Iris pigment epithelial cell (primary cell): ENCODE measurements around the gene CAMTA1.

ENCODE experiments used
- DNase-seq: peaks from one replicate; pipeline ENCODE4 v3.0.0-alpha.2; 2011; ENCODE audit warnings: low read depth

CAMTA1 gene

DNA sequence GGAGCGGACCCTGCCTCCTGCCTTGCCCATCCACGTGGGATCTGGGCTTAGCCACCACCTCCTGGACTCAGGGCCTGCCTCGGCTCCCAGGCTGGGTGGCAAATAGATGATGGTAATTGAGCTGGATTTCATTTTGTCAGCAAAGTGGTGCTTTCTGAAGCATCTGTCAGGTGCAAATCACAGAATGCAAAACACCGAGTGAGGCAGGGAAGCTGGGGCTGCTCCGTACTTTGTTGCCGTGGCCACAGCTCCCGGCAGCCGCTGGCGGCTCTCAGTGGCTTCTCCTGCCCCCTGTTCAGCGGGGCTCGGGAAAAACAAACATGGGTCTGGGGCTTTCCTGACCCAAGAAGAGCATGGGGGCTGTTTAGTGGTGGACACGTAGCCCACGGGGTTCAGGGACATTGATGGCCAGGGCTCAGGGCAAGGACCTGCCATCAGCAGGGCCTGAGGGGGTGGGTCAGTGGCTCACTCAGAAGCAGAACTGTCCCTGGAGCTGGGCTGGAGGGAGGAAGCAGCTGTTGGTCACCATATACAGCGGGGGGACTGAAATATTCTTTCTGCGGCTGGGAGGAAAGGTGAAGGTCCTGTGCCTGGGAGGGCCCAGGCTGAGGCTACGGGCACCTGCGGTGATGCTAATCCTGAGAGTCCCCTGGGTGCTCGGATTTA lies 855.8 kb downstream of the CAMTA1 start:
- DNase-seq = no peak

DNA sequence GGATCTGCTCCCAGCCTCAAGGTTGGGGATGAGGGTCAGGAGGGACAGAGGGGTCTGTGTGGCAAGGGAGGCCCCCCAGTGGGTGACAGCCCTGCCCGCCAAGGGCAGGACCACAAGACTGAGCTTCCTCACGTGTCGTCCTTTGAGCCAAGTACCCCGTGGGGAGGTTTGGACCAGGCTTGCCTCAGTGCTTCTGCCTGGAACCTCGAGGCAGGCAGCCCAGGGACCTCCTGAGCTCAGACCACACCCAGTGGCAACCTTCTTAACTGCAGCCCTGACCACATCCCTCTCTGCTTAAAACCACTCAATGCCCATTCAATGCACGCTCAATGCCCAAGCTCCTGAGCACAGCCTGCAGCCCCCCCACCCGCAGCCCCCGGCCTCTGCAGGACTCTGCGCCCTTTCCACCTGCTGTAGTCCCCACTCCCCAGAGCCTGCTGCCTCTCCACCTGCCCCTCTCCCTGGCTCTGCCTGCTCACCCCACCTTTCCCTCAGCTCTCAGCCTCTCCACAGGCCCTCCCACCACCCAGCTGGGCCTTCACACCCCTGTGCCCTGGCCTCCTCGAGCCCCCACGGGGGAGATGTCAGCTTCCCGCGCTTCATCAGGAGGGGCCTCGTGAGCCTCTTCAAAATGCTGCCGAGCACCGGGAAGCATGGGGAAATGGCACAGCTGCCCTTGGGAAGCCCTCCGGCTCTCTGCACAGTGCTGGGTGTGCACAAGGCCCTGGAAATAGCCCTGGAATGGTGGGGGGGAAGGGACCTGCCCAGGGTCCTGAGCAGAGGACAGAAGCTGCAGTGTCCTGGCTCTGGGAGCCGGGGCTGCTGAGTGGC lies 856.5 kb downstream of the CAMTA1 start:
- DNase-seq = no peak

DNA sequence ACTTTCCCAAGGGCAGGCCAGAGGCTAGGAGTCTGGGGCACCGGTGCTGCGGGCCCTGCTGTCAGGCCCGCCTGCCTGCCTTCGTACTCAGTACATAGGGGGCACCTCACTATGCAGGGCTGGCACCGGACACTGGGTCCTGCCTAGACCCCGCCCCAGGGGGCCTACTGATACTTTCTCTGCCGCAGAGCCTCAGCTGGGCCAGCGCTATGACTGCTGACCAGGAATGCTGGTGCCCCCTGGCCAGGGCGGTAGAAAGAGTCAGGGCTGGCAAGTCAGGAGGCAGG lies 857.1 kb downstream of the CAMTA1 start:
- no peak for DNase-seq

DNA sequence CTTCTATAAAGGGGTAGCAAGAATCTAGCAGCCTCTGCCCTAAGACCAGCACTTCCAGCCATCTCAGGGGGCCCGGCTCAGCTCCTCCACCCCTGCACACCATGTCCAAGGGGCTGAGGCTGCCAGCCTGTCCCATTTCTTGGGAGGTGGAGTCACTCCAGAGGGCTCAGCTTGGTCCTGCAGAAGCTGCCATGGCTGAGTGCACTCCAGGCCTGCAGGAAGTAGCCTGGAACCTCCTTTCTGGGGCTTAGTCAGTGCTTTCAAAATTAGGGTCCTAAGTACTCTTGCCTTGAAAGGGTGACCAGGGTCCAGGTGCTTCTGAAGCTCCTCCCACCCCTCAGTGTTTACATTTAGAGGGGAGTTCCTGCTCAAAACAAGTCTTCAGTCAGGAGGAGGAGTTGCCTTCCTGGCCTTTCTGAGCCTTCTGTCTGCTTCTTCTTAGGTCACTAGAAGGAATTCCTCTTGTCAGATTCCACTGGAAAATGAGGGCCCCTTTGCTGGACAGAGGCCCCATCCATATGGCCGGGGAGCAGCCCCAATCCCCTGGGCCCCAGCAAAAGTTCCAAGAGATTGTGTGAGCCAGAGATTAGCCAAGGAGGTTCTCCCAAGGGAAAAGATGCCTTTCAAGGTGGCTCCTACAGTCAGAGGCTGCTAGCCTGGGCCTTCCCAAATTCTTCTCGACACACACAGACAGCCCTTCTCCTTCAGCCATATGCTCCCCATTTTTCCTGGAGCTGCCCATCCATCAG lies 857.7 kb downstream of the CAMTA1 start:
- no peak for DNase-seq

DNA sequence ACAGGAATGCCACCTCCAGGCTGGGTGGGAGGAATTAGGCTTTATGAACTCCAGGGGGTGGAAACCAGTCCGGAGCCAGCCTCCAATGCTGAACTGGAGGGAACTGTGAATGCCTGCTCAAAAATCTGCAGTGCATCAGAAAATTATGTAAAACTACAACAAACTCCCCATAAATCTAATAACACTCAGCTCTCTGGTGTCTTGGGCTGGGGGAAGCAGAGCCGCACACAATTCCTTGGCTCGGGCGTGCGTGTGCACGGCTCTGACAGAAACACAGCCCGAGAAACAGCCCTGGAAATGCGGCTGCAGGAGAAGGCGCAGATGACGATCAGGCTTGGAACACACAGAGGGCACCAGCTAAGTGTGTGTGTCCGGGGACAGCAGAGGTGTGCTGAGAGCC lies 858.3 kb downstream of the CAMTA1 start:
- DNase-seq = no peak

DNA sequence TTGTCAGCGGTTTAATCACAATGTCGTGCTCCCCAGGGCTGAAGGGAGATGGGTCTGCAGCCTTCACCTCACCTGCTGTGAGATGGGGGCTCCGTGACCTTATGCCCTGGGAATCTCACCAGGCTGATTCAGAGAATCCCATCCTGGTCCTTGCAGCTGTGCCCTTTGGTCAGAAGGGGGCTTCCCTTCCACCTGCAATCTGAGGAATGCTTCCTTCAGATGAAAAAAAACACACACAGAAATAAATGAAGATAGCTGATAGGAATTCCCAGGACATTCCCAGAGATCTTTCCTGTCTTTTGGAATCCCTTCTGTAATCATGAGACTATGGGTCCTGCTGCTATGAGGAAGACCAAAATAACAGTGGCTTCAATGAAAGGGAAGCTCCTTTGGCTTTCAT lies 858.8 kb downstream of the CAMTA1 start:
- no peak for DNase-seq

DNA sequence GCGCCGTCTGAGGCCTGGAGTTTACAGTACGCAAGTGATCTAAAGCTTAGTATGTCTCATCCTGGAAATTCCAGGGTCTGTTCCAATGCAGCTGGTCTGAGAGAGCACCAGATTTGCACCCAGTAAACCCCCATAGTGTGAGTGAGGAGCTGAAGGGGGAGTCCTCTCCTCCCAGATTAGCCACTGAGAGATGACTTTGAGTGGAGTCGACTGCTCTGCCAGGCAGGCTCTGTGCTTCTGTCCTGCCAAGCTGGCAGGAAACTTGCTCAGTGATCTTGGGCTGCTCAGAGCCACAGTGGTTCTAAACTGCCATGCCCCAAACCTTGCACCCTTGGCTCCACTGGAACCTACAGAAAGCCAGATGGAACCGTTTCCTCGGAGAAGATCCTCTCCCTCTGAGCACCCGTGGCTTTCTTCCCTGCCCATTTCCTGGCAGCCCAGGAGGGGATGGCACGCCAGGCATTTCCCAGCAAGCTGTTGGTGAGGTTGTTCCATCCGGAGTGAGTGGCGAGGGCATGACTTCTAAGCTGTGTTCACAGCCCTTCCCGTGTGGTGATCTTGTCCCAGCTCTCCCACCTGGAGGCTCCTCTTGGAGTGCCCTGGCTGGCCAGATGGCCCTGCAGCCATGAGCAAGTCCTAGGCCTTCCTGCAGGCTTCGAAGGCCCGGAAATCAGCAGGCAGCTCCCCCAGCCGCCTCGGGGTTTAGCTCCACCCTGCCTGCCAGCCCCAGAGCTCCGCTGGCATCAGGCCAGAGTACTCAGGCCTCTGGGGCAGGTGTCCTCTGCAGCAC lies 859.9 kb downstream of the CAMTA1 start:
- DNase-seq = no peak

DNA sequence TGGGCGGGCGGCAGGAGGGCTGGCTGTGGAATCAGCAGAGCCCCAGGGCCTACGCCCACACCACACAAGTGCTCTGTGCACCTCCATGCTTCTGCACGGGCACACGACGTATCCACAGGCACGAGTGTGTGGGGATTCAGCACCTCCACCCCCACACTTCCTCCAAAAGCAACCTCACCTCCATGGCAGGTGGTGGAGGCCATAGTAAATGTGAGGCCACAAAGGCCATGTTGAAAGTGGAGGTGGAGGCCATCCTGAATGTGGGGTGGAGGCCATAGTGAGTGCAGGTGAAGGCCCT lies 860.4 kb downstream of the CAMTA1 start:
- DNase-seq = no peak

DNA sequence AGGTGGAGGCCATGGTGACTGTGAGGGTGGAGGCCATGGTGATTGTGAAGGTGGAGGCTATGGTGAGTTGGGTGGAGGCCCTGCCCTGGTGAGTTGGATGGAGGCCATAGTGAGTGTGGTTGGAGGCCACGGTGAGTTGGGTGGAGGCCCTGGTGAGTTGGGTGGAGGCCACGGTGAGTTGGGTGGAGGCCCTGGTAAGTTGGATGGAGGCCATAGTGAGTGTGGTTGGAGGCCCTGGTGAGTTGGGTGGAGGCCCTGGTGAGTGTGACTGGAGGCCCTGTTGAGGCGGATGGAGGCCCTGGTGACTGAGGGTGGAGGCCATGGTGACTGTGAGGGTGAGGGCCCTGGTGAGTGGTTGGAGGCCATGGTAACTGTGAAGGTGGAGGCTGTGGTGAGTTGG lies 860.9 kb downstream of the CAMTA1 start:
- no peak for DNase-seq

DNA sequence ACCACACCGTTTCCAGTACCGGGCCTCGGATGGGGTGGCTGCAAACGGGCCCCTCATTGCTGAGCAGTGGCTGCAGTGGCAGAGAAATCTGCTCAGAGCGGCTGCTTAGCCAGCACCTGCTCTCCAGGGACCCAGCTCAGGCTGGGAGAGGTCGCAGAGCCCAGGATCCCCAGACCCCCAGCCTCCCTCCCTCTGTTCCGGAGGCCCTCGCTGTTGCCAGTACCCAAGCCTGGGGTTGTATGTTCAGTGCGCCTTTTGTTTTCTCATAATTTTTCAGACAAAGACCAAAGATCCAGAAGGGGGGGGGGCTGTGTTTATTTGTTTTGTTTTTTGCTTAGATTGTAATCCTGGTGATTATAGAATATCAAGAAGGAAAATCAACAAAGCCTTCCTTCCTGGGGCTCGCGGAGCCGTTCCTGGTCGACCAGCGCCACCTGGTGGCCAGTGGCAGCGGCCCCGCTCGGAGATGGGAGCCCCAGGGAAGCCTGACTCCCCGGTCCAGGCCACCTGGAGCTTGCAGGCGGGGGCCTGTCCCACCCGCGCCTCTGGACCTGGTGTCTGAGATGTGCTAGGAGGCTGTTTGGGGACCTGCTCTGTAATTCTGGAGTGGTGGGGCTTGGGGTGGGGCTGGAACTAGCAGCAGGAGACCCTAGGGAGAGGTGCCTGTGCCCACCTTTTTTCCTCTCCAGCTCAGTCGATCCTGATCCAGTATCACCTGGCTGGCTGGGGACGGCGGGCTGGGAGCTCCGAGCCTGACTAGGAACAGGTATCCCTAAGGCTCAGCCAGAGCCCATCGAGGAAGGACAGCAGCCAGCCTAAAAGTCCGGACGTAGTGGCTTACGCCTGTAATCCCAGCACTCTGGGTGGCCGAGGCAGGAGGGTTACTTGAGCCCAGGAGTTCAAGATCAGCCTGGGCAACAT lies 862.0 kb downstream of the CAMTA1 start:
- DNase-seq = peak; percentile 38

DNA sequence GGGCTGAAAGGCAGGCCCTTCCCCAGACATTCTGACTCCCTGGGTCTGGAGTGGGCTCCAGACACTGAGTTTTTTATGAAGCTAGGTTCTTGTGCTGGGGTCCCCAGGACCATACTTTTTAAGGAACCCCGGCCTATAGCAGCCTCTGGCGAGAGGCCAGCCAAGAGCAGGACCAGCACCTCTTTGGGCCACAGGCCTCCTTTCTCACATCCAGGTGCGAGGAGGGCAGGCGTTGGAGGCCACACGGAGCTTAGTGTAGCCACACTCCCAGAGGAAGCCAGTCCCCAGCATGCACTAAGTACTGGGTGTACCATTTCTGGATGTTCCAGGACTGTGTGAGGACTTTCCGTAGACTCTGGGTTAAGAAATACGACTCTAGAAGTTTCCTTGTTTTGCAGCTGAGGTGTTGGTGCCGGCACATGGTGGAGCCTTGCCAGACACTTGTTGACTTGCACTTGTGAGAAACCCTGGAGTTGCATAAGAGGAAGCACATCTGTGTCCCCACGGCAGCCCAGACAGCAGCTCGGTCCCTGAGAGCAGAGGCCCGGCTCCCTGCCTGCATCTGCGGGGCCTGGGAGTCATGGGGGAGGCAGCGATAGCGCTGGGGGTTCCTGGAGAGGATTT lies 863.6 kb downstream of the CAMTA1 start:
- peak; percentile 62 for DNase-seq

DNA sequence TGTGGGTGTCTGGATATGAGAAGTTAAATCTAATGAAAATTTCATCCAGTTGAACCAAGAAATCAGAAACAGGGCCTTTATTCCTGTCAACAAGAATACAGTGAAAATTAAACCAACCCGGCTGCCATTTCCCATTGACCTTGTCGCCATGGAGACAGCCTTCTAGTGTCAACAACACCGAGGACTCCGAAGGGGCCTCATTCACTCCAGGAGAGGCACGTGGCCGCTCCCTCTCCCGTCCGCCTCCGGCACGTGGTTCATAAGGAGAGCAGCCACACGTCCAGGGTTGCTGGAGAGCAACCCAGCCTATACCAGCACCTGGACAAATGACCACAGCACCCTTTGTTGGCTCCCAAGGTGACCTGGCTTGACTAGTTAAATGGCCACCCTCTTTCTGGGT lies 865.5 kb downstream of the CAMTA1 start:
- DNase-seq = no peak

DNA sequence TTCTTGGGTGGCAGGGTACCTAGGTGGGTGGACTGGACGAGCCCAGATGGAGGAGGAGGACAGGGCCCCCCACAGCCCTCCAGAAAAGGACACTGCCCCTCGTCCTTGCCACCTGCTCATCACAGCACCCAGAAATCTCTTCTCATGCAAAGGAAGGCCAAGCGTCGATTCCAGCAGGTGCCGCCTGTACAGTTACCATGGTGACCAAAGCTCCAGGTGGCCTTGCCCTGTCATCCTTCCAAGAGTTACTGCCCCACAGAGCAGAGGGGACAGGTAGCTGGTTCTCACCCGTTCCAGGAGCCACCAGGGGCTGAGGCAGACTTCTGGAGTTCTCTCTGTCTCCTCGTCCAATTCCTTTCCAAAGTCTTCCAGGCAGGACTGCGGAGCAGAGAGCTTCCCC lies 865.9 kb downstream of the CAMTA1 start:
- no peak for DNase-seq

DNA sequence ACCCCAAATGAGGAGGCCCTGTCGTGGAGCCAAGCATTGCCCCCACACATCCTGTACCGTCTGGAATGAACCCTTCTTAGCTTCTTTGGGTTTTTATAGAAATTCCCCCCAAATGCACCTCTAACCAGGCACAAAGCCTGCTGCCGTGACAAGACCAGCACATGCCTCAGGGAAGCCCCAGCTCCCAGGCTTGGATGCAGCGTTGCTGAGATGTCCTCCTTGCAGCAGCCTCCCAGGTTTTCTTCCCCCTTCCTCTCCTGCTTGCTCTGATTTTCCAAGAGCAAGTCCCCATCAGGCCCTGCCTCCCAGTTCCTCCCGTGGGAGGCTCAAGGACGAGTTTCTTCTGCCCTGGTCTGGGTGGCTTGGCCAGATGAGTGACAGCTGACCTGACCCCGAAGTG lies 866.8 kb downstream of the CAMTA1 start:
- no peak for DNase-seq

DNA sequence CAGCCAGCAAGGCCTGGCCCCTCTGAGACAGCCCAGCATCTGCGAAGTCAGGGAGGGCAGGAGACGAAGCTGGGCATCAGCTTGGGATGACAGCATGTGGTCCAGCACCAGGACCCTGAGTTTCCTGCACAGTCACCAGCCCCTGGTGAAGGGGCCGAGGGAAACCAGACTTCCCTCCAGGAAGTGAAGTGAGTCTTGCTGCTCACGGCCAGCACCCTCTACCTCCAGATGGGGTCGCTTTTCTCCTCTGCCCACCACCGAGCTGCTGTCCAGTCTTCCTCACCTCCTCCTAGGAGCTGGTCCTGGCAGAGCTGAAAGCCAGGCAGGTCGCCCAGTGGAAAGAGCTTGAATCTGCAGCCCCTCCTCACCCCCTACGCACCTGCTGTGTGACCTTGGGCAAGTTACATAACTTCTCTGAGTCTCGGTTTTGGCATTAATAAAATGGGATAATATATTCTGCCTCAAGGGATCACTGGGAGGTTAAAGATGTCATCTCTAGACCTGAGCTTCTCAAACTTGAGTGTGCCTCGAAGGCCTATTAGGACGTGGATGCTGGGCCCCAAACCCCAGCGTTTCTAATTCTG lies 867.4 kb downstream of the CAMTA1 start:
- DNase-seq = no peak

DNA sequence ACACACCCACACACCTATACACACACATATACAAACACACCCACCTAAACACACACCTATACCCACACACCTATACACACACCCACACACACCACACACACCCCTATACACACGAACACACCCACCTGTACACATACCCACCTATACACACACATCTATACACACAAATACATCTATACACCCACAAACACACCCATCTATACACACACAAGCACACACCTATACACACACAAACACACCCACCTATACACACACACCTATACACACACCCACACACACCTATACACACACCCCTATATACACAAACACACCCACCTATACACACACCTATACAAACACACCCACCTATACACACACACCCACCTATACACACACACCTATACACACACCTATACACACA lies 869.5 kb downstream of the CAMTA1 start:
- DNase-seq = no peak

DNA sequence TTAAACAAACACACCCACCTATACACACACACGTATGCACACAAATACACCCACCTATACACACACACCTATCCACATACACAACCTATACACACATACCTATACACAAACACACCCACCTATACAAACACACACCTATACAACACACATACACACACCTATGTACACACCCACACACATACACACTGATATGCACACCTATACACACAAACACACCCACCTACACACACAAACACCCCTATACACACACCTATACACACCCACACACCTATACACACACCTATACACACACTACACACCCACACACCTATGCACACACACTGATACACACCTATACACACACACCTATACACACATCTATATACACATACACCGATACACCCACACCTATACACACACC lies 870.1 kb downstream of the CAMTA1 start:
- no peak for DNase-seq

DNA sequence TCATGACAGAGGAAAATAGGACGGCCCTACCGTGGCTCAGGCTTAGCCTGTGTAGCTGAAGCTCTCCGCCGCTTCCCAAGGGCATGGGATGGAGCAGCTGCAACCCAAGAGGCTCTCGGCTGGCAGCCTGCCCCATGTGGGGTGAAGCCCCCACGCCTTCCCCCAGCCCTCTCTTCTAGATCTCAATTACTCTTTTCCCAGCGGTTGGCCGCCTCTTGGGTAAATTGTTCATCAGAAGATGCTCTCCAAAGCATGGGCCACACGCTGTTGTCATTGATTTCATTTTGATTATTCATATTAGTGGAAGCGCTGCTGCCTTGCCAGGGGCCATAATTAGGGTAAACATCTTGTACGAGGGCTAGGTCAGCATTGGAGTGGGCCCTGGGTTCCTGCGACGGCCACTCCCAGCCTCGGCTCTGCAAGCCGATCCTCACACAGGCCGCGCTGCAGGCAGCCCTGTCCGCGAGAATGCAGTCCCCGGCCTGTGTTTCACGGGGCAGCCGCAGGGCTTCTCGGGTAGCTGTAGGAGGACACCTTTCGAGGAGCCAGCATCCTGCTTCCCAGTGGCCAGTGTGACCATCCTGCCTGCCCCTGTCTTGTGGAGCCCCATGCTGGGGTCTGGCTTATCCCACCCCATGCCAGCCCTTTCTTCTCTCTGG lies 871.4 kb downstream of the CAMTA1 start:
- no peak for DNase-seq

DNA sequence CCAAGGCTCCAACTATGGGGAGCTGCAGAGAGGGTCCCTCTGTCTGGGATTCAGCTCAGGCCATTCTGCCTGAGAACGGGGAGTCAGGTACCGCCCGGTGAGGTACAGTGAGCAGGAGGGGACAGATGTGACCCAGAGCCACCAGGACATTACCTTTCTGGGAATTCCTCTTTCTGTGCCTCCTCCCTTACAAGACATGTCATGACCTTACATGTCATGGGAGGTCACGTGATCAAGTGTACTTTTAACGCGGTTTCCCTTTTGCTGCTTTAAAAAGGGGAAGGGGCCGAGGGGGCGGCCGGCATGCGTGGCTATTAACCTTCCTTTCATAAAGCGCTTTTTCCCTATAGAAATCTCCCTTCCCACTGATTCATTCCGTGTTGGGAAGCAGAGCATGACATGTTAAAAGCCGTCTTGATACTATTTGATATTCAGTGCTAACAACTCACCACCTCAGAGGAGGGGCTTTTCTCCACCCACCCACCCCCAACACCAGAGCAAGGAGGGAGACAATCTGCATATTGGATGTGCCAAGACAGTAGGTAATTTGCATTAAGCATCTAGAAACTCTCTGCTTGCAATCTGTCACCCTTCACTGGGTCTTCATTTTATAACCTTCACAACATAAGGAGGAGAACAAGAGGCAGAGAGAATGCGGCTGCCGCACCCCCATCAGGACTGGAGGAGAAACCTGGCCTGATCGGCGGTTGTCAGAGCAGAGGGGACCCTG lies 872.2 kb downstream of the CAMTA1 start:
- DNase-seq = no peak

DNA sequence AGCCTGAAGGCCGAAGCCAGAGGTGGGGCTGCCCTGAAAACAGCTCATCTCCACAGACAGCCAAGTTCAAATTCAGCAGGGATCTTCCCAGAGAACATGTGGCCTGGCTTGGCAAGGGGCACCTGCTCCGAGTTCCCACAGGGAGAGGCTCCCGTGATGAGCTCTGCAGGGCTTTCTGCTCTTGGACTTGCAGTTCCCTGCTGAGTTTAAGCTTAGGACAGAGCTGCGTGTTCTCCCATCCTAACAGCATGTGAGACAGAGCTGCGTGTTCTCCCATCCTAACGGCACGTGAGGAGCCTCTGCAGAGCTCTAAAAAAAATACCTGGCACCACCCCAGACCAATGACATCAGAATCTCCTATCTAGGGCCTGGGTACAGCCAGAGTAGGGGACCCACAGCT lies 872.8 kb downstream of the CAMTA1 start:
- DNase-seq = no peak
